Measurements from ENCODE around the gene SFSWAP. TPM values are rescaled to one million over a fixed set of nuclear protein-coding genes. Genes with fewer than 3 reads are reported as not detected.

SFSWAP gene
- total RNA-seq, 4 donors from 2014 or later = 12.8 to 39.5 (median 25.9) TPM

DNA sequence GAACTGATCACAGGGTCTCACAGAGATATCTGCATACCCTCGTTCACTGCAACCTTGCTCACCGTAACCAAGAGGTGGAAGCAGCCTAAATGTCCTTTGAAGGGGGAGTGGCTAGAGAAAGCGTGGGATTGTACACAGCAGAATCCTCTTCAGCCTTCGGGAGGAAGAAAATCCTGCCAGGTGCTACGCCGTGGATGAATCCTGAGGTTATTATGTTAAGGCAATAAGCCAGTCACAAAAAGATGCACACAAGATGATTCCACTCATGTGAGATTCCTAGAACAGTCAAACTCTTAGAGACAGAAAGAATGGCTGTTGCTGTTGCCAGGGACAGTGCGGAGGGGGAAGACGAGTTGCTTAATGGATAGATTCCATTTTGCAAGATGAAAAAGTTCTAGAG, 39.6 kb upstream of the SFSWAP start:
- Histone ChIP-seq H3K9me3 (no peaks in the 10 kb centered on the region), H3K27me3 (peaks cover 0 to 48% (median 0%) of the 10 kb centered on the region in 4 donors), H3K4me3 (no peak overlapping the region), H3K36me3 (no peaks in the 10 kb centered on the region), H3K27ac (no peak overlapping the region), H3K4me1 (no peaks in the 10 kb centered on the region)
- intact Hi-C loops (cut with DNase I) = no loop called here
- TF ChIP-seq, protein P1, sequence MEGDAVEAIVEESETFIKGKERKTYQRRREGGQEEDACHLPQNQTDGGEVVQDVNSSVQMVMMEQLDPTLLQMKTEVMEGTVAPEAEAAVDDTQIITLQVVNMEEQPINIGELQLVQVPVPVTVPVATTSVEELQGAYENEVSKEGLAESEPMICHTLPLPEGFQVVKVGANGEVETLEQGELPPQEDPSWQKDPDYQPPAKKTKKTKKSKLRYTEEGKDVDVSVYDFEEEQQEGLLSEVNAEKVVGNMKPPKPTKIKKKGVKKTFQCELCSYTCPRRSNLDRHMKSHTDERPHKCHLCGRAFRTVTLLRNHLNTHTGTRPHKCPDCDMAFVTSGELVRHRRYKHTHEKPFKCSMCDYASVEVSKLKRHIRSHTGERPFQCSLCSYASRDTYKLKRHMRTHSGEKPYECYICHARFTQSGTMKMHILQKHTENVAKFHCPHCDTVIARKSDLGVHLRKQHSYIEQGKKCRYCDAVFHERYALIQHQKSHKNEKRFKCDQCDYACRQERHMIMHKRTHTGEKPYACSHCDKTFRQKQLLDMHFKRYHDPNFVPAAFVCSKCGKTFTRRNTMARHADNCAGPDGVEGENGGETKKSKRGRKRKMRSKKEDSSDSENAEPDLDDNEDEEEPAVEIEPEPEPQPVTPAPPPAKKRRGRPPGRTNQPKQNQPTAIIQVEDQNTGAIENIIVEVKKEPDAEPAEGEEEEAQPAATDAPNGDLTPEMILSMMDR (IDR thresholded peaks at IDR 0.05) = no peak
- TF ChIP-seq POLR2A (IDR thresholded peaks at IDR 0.05) = no peak
- no peak for DNase-seq
- 59 to 72% methylated on average over 8 of the region's 8 CpGs for WGBS, 2 donors

- no peak for DNase-seq
- no peak overlapping the region for H3K27ac ChIP-seq
- intact Hi-C loops (cut with DNase I) = no loop called here
Measured at GRCh38 chr12:131671871-131672270, 39.0 kb upstream of the SFSWAP start.

DNA sequence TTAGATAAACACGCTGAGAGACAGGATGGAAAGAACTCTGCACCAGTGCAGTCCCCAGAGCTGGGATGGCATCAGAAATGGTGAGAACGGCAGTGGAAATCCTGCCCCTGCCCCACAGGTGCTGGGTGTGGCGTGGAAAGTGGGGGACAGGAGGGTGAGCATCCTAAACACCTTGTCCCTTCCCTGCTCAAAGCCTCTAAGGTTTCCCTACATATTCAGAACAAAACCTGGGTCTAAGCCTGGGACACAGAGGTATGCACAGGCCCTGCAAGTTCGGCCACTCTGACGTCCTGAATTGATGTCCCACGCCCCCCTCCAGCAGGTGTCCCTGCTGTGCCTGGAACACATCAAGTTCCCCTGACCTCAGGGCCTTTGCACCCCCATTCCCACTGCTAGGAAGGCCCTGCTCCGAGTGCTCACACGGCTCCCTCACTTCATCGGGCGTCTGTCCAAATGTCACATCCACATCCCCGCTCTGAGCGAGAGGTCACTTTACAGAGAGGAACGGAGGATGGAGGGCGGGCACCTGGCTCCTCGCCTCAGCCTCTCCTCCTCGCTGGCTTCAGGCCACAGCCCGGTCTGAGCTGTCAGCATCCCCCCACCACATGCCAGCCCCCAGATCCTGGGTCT, 38.5 kb upstream of the SFSWAP start:
- DNase-seq = no peak
- intact Hi-C loops (cut with DNase I) = no loop called here
- Histone ChIP-seq H3K4me1 (no peaks in the 10 kb centered on the region), H3K9me3 (no peaks in the 10 kb centered on the region), H3K27me3 (peaks cover 0 to 48% (median 0%) of the 10 kb centered on the region in 4 donors), H3K4me3 (no peak overlapping the region), H3K27ac (no peak overlapping the region), H3K36me3 (no peaks in the 10 kb centered on the region)
- 60 to 71% methylated on average over 7 to 13 of the region's 17 CpGs for WGBS, 2 donors
- TF ChIP-seq, protein P1 (IDR thresholded peaks at IDR 0.05) = no peak
- TF ChIP-seq POLR2A (IDR thresholded peaks at IDR 0.05) = no peak

More at GRCh38 chr12:131671871-131672270, 39.0 kb upstream of the SFSWAP start:
- Histone ChIP-seq H3K4me3 (no peak overlapping the region), H3K4me1 (no peaks in the 10 kb centered on the region), H3K27me3 (peaks cover 0 to 48% (median 0%) of the 10 kb centered on the region in 4 donors), H3K36me3 (no peaks in the 10 kb centered on the region), H3K9me3 (no peaks in the 10 kb centered on the region)
- no peak for TF ChIP-seq POLR2A (IDR thresholded peaks at IDR 0.05)
- TF ChIP-seq, protein P1 (IDR thresholded peaks at IDR 0.05) = no peak
- WGBS, 2 donors = 48 to 60% methylated on average over 2 to 6 of the region's 8 CpGs

DNA sequence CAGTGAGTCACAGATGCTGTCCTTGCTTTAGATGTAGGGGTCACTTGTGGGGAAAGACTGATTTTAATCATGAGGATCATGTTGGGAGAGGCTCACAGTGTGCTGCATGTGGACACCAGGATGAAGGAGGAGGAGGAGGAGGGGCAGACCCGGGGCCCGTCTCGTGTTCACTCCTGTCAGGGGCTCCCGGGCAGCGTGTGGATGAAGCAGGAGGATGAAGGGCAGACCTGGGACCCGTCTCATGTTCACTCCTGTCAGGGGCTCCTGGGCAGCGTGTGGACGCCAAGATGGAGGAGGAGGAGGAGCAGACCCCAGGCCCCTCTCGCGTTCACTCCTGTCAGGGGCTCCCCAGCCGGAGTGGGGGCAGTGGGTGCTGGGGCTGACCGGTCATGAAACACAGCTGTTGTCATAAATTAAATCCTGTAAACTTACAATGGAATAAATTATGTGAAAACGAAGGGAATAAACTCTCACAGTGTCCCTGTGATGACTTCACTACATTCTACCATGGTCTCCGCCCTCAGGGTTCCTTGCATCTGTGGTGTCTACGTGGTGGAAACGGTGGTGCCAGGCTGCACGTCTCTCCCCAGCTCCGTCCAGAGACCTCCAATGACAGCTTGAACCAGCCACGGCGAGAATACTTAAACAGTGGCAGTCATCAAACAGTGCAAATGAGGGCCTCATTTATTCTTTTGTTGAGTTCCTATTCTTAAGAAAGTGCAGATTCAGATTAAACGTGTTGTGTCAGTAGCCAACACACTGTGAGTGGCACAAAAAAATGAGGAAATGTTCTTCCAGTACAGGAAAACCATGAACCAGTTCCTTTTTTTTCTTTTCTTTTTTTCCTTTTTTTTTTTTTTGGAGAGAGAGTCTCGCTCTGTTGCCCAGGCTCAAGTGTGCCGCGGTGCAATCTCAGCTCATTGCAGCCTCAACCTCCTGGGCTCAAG, 37.7 kb upstream of the SFSWAP start:
- H3K36me3 ChIP-seq = no peaks in the 10 kb centered on the region
- no peaks in the 10 kb centered on the region for H3K4me1 ChIP-seq
- no peak overlapping the region for H3K27ac ChIP-seq
- WGBS, 2 donors = 51 to 66% methylated on average over 21 to 24 of the region's 24 CpGs
- no peaks in the 10 kb centered on the region for H3K9me3 ChIP-seq
- H3K4me3 ChIP-seq = no peak overlapping the region
- TF ChIP-seq, protein P1 (IDR thresholded peaks at IDR 0.05) = no peak
- TF ChIP-seq POLR2A (IDR thresholded peaks at IDR 0.05) = no peak
- no peak for DNase-seq
- intact Hi-C loops (cut with DNase I) = no loop called here
- peaks cover 0 to 48% (median 0%) of the 10 kb centered on the region in 4 donors for H3K27me3 ChIP-seq

DNA sequence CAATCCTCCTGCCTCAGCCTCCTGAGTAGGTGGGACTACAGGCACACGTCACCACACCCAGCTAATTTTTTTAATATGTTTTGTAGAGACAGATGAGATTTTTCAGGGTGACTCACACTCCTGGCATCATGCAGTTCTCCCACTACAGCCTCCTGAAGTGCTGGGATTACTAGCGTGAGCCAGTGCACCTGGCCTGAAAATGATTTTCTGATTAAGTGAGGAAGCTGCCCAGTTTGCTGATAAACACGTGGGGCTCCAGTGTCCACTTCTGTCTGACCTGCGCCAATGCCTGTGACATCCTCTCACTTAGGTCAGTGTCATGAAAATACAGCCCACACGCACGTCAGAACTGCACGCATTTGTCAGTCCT, 37.0 kb upstream of the SFSWAP start:
- Histone ChIP-seq H3K4me3 (no peak overlapping the region), H3K27me3 (peaks cover 0 to 53% (median 0%) of the 10 kb centered on the region in 4 donors), H3K36me3 (no peaks in the 10 kb centered on the region), H3K27ac (no peak overlapping the region), H3K9me3 (no peaks in the 10 kb centered on the region), H3K4me1 (no peaks in the 10 kb centered on the region)
- TF ChIP-seq, protein P1 (IDR thresholded peaks at IDR 0.05) = no peak
- TF ChIP-seq POLR2A (IDR thresholded peaks at IDR 0.05) = no peak
- DNase-seq = no peak
- 61 to 66% methylated on average over 6 to 7 of the region's 7 CpGs for WGBS, 2 donors
- intact Hi-C loops (cut with DNase I) = no loop called here
